ENCODE data around the gene COL11A1. TPM values are rescaled to one million over a fixed set of nuclear protein-coding genes. Genes with fewer than 3 reads are reported as not detected.

COL11A1 gene
- total and polyA plus RNA-seq, 2 of the 4 experiments (the other 2 are of a cell fraction), result 4.6 to 5.2 TPM

GRCh38 chr1:102863704-102864103, 244.6 kb downstream of the COL11A1 start:
- H2AK9ac ChIP-seq (replicated peaks; ENCODE audit: low read depth, low read length, poor library complexity), result no peak overlapping the region
- no peak overlapping the region for H4K5ac ChIP-seq (ENCODE audit: low read depth, low read length)
- ATAC-seq (ENCODE audit: low read depth), result no peak
- peaks cover 2% of the 10 kb centered on the region; the same call in 1 of the 2 replicates for H3K4me1 ChIP-seq (ENCODE audit: control insufficient read depth, insufficient read depth, low read length)
- H3K9ac ChIP-seq (ENCODE audit: low read depth, low read length), result no peak overlapping the region
- H3K9me1 ChIP-seq (ENCODE audit: insufficient read depth, low read length), result no peaks in the 10 kb centered on the region; the same call in 1 of the 2 replicates
- H2BK20ac ChIP-seq (ENCODE audit: low read depth, low read length), result no peak overlapping the region
- H3K18ac ChIP-seq (ENCODE audit: low read depth, low read length), result no peak overlapping the region
- no peak overlapping the region for H4K8ac ChIP-seq (ENCODE audit: low read depth in 2 of 2, low read length in 2 of 2)
- no peak for TF ChIP-seq MAZ (IDR thresholded peaks at IDR 0.05; ENCODE audit: borderline replicate concordance, low read depth, low read length)
- no peak for TF ChIP-seq CEBPB (IDR thresholded peaks at IDR 0.05; ENCODE audit: low read depth, low read length)
- no peak for TF ChIP-seq FOS (IDR thresholded peaks at IDR 0.05; ENCODE audit: low read depth, low read length)
- TF ChIP-seq, protein P1, sequence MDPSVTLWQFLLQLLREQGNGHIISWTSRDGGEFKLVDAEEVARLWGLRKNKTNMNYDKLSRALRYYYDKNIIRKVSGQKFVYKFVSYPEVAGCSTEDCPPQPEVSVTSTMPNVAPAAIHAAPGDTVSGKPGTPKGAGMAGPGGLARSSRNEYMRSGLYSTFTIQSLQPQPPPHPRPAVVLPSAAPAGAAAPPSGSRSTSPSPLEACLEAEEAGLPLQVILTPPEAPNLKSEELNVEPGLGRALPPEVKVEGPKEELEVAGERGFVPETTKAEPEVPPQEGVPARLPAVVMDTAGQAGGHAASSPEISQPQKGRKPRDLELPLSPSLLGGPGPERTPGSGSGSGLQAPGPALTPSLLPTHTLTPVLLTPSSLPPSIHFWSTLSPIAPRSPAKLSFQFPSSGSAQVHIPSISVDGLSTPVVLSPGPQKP (IDR thresholded peaks at IDR 0.05; ENCODE audit: borderline replicate concordance, low read depth, low read length), result no peak
- no peak for TF ChIP-seq SMC3 (IDR thresholded peaks at IDR 0.05; ENCODE audit: low read depth, low read length)
- TF ChIP-seq MXI1 (IDR thresholded peaks at IDR 0.05; ENCODE audit: borderline replicate concordance, low read depth, low read length), result no peak
- TF ChIP-seq CHD1 (IDR thresholded peaks at IDR 0.05; ENCODE audit: low read depth, low read length), result no peak
- no peak for TF ChIP-seq RCOR1 (IDR thresholded peaks at IDR 0.05; ENCODE audit: insufficient replicate concordance, low read length)
- no peak for TF ChIP-seq RFX5 (IDR thresholded peaks at IDR 0.05; ENCODE audit: low read depth, low read length)
- no peak for TF ChIP-seq MAFK (IDR thresholded peaks at IDR 0.05; ENCODE audit: low read depth, low read length)
- TF ChIP-seq, protein P2, sequence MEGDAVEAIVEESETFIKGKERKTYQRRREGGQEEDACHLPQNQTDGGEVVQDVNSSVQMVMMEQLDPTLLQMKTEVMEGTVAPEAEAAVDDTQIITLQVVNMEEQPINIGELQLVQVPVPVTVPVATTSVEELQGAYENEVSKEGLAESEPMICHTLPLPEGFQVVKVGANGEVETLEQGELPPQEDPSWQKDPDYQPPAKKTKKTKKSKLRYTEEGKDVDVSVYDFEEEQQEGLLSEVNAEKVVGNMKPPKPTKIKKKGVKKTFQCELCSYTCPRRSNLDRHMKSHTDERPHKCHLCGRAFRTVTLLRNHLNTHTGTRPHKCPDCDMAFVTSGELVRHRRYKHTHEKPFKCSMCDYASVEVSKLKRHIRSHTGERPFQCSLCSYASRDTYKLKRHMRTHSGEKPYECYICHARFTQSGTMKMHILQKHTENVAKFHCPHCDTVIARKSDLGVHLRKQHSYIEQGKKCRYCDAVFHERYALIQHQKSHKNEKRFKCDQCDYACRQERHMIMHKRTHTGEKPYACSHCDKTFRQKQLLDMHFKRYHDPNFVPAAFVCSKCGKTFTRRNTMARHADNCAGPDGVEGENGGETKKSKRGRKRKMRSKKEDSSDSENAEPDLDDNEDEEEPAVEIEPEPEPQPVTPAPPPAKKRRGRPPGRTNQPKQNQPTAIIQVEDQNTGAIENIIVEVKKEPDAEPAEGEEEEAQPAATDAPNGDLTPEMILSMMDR (conservative IDR thresholded peaks at IDR 0.05; ENCODE audit: low read depth, low read length), result no peak
- no peak for TF ChIP-seq RAD21 (IDR thresholded peaks at IDR 0.05; ENCODE audit: low read length)
- TF ChIP-seq NFE2L2 (IDR thresholded peaks at IDR 0.05; ENCODE audit: low read depth, low read length), result no peak
- no peak for TF ChIP-seq BHLHE40 (IDR thresholded peaks at IDR 0.05; ENCODE audit: low read depth, low read length)
- TF ChIP-seq POLR2A (IDR thresholded peaks at IDR 0.05; ENCODE audit: low read depth, low read length), result no peak
- H3K79me1 ChIP-seq (ENCODE audit: low read depth in 1 of 2, low read length in 2 of 2), result no peaks in the 10 kb centered on the region
- no peak overlapping the region for H2BK120ac ChIP-seq (ENCODE audit: low read depth, low read length)
- no peak overlapping the region for H3K56ac ChIP-seq (ENCODE audit: extremely low read depth, insufficient read depth, low read length)
- no peak overlapping the region for H2BK15ac ChIP-seq (ENCODE audit: low read depth, low read length)
- CTCF ChIA-PET, result no interaction called here
- intact Hi-C loops (cut with micrococcal nuclease) (no loop called here), dilution Hi-C loops (cut with HindIII; ENCODE audit: low sequenced_read_pairs, unreplicated experiment) (no loop called here), in situ Hi-C loops (cut with MboI; ENCODE audit: low sequenced_read_pairs) (no loop called here)
- H3K23ac ChIP-seq (ENCODE audit: low read depth, low read length), result no peak overlapping the region
- no peak overlapping the region for H4K91ac ChIP-seq (ENCODE audit: insufficient read depth, low read depth, low read length)
- no peak overlapping the region for H2BK5ac ChIP-seq (ENCODE audit: low read depth, low read length, poor library complexity, severe bottlenecking)
- BruUV-seq (replicated peaks), result no TSS peak
- H3K9me3 ChIP-seq (ENCODE audit: control insufficient read depth, insufficient read depth, low read length), result no peaks in the 10 kb centered on the region
- DNase-seq, result no peak
- H3K14ac ChIP-seq (replicated peaks; ENCODE audit: low read depth, low read length), result no peak overlapping the region
- WGBS, 2 experiments (ENCODE audit: extremely low coverage in 2 of 2, insufficient read length in 1 of 2), result no CpG with 5 or more reads among the region's 2 CpGs
- no peak overlapping the region for H2AK5ac ChIP-seq (ENCODE audit: low read depth, low read length)
- no peaks in the 10 kb centered on the region for H4K20me1 ChIP-seq (ENCODE audit: insufficient read depth, low read length)
- H3K27ac ChIP-seq (ENCODE audit: insufficient read depth, low read length), result no peak overlapping the region
- no peaks in the 10 kb centered on the region for H3K36me3 ChIP-seq (ENCODE audit: control insufficient read depth, insufficient read depth, low read length)
- H3K4ac ChIP-seq (ENCODE audit: low read depth, low read length), result no peak overlapping the region
- no peaks in the 10 kb centered on the region for H3K27me3 ChIP-seq (ENCODE audit: control insufficient read depth, insufficient read depth, low read length)
- no peak overlapping the region for H3K4me2 ChIP-seq (ENCODE audit: low read depth, low read length)
- H3K4me3 ChIP-seq (ENCODE audit: insufficient read depth, low read depth, low read length), result no peak overlapping the region
- POLR2A ChIA-PET (ENCODE audit: unreplicated experiment), result no interaction called here
- no peak overlapping the region for H2AFZ ChIP-seq (replicated peaks; ENCODE audit: low read length, poor library complexity)

All from IMR-90 (cell line).